ENCODE measurements around the gene BCL7A. TPM values are rescaled to one million over a fixed set of nuclear protein-coding genes. Genes with fewer than 3 reads are reported as not detected.

BCL7A gene
- total and polyA plus RNA-seq, 2 experiments from 2014 or later = 12.7 to 14.9 TPM

GRCh38 chr12:122057769-122058168 lies 36.1 kb downstream of the BCL7A start:
- Histone ChIP-seq H3K79me2 (replicated peaks; ENCODE audit: insufficient read depth) (no peaks in the 10 kb centered on the region), H3K27ac (ENCODE audit: low read depth) (no peak overlapping the region), H3F3A (replicated peaks; ENCODE audit: low read depth) (no peaks in the 10 kb centered on the region), H3K27me3 (ENCODE audit: insufficient read depth) (no peaks in the 10 kb centered on the region), H3K9me2 (ENCODE audit: insufficient read depth) (no peaks in the 10 kb centered on the region), H3K4me2 (no peak overlapping the region), H4K20me1 (replicated peaks; ENCODE audit: insufficient read depth) (no peaks in the 10 kb centered on the region), H3K36me3 (ENCODE audit: insufficient read depth) (no peaks in the 10 kb centered on the region; the same call in 1 of the 2 replicates), H3K4me1 (ENCODE audit: insufficient read depth) (no peaks in the 10 kb centered on the region), H3K4me3 (no peak overlapping the region), H2AFZ (no peak overlapping the region)
- peaks cover 59% of the 10 kb centered on the region for H3K36me3 Mint-ChIP-seq (ENCODE audit: low read depth)
- TF ChIP-seq POLR2AphosphoS5 (IDR thresholded peaks at IDR 0.05; ENCODE audit: low read depth) = no peak
- TF ChIP-seq CREB1 (CRISPR knock-in tag; IDR thresholded peaks at IDR 0.05; ENCODE audit: low read depth) = no peak
- no peak overlapping the region for H3K4me3 Mint-ChIP-seq
- no peak for DNase-seq (ENCODE audit: low spot score)
- peaks cover 2% of the 10 kb centered on the region; the same call in 2 of the 3 replicates for H3K4me1 Mint-ChIP-seq
- no peaks in the 10 kb centered on the region for H3K9me3 Mint-ChIP-seq
- ATAC-seq = no peak
- peaks cover 13% of the 10 kb centered on the region for H3K27me3 Mint-ChIP-seq (ENCODE audit: insufficient read depth, low read depth, poor library complexity)
- H3K27ac Mint-ChIP-seq = no peak overlapping the region

- Histone ChIP-seq H3K4me2 (no peak overlapping the region), H3F3A (replicated peaks; ENCODE audit: low read depth) (no peaks in the 10 kb centered on the region), H4K20me1 (replicated peaks; ENCODE audit: insufficient read depth) (no peaks in the 10 kb centered on the region), H3K4me1 (ENCODE audit: insufficient read depth) (no peaks in the 10 kb centered on the region; the same call in 1 of the 2 replicates), H3K9me2 (ENCODE audit: insufficient read depth) (no peaks in the 10 kb centered on the region), H3K79me2 (replicated peaks; ENCODE audit: insufficient read depth) (no peaks in the 10 kb centered on the region), H2AFZ (no peak overlapping the region), H3K4me3 (no peak overlapping the region), H3K27ac (ENCODE audit: low read depth) (no peak overlapping the region), H3K27me3 (ENCODE audit: insufficient read depth) (no peaks in the 10 kb centered on the region), H3K36me3 (ENCODE audit: insufficient read depth) (no peaks in the 10 kb centered on the region; the same call in 1 of the 2 replicates)
- no peak for ATAC-seq
- no peak overlapping the region for H3K27ac Mint-ChIP-seq
- peaks cover 59% of the 10 kb centered on the region for H3K36me3 Mint-ChIP-seq (ENCODE audit: low read depth)
- no peak for DNase-seq (ENCODE audit: low spot score)
- H3K4me3 Mint-ChIP-seq = no peak overlapping the region
- peaks cover 11% of the 10 kb centered on the region for H3K4me1 Mint-ChIP-seq
- no peaks in the 10 kb centered on the region for H3K9me3 Mint-ChIP-seq
- peaks cover 15% of the 10 kb centered on the region for H3K27me3 Mint-ChIP-seq (ENCODE audit: insufficient read depth, low read depth, poor library complexity)
- no peak for TF ChIP-seq NANOG (IDR thresholded peaks at IDR 0.05; ENCODE audit: borderline replicate concordance)
- no peak for TF ChIP-seq POLR2AphosphoS5 (IDR thresholded peaks at IDR 0.05; ENCODE audit: low read depth)
- TF ChIP-seq CREB1 (CRISPR knock-in tag; IDR thresholded peaks at IDR 0.05; ENCODE audit: low read depth) = no peak
- no peak for TF ChIP-seq EZH2 (IDR thresholded peaks at IDR 0.05; ENCODE audit: low read depth, unreplicated experiment)
- TF ChIP-seq EZH2phosphoT487 (IDR thresholded peaks at IDR 0.05; ENCODE audit: unreplicated experiment) = no peak
- TF ChIP-seq REST (IDR thresholded peaks at IDR 0.05; ENCODE audit: unreplicated experiment) = no peak
- no peak for TF ChIP-seq CTCF (conservative IDR thresholded peaks at IDR 0.05; ENCODE audit: low read depth in 2 of 2)
- TF ChIP-seq JUNB (IDR thresholded peaks at IDR 0.05; ENCODE audit: unreplicated experiment) = no peak
- TF ChIP-seq ZNF114 (CRISPR knock-in tag; IDR thresholded peaks at IDR 0.05) = no peak
- TF ChIP-seq ZNF462 (CRISPR knock-in tag; IDR thresholded peaks at IDR 0.05) = no peak
Observed at GRCh38 chr12:122058549-122059149, 37.0 kb downstream of the BCL7A start.
